NCI-H1092 (cell line): ENCODE data around the gene GIMAP8.
"Not testable (repeated sequence)": the region's sequence is repeated elsewhere in the genome, so short reads cannot be mapped to it uniquely, and the experiment has no call there.

Experiments
- DNase-seq: peaks from one replicate; lab custom pipeline; 2025; lab: John Stamatoyannopoulos, UW

The GIMAP8 gene

GRCh38 chr7:150514748-150515222 lies 64.4 kb downstream of the GIMAP8 start, which contains the start of gene GIMAP7:
GIMAP7 (plus strand) TSS chr7:150514872; CDS start chr7:150519975, 5,103 bp downstream.
- DNase-seq, result no peak

- DNase-seq, result no peak
These were observed 65.1 kb downstream of the GIMAP8 start for GRCh38 chr7:150515248-150516147.

- DNase-seq, result no peak
These were observed 66.7 kb downstream of the GIMAP8 start for GRCh38 chr7:150516956-150517745.

- no peak for DNase-seq
These were observed 68.9 kb downstream of the GIMAP8 start for GRCh38 chr7:150519310-150519709.

GRCh38 chr7:150520145-150520544 lies 69.7 kb downstream of the GIMAP8 start:
- no peak for DNase-seq

- DNase-seq, result not testable (repeated sequence)
These were observed 72.5 kb downstream of the GIMAP8 start for GRCh38 chr7:150522931-150523330.

GRCh38 chr7:150524018-150524417 lies 73.6 kb downstream of the GIMAP8 start:
- no peak for DNase-seq
